Vagina (tissue), 2 donors: ENCODE results near the gene LRRC56. TPM values are rescaled to one million over a fixed set of nuclear protein-coding genes. Genes with fewer than 3 reads are reported as not detected.
A peak's percentile ranks its signal among the peaks of the same experiment; 100 is the strongest.
"Not testable (repeated sequence)": the region's sequence is repeated elsewhere in the genome, so short reads cannot be mapped to it uniquely, and the experiment has no call there.

Experiments
- DNase-seq, 2 donors: peaks; one replicate each; pipeline ENCODE4 v3.0.0-alpha.2; 2017; ENCODE audit errors: extremely low spot score in 2 of 2
- H3K27ac ChIP-seq: fragments of 200-600 bp; sonication (generic); one replicate; pipeline ENCODE4 v1.5.1; 2019
- H3K27me3 ChIP-seq: fragments of 200-600 bp; sonication (generic); one replicate; pipeline ENCODE4 v1.5.1; 2019
- H3K36me3 ChIP-seq, 2 donors: fragments of 200-600 bp; sonication (generic); one replicate each; pipeline ENCODE4 v1.5.1; 2017 to 2019
- H3K4me1 ChIP-seq: fragments of 200-600 bp; sonication (generic); one replicate; pipeline ENCODE4 v1.5.1; 2019
- H3K4me3 ChIP-seq, 2 donors: fragments of 200-600 bp; sonication (generic); 1 replicate in 1 of 2; 2 replicates in 1 of 2; pipeline ENCODE4 v1.5.1; 2016 to 2019
- H3K9me3 ChIP-seq: fragments of 200-600 bp; sonication (generic); one replicate; pipeline ENCODE4 v1.5.1; 2019
- POLR2A ChIP-seq, 2 donors: fragments of 450-650 bp; IDR thresholded peaks; one replicate each; pipeline ENCODE4 v1.6.1; 2017; ENCODE audit warnings: antibody characterized with exemption in 2 of 2, mild to moderate bottlenecking in 2 of 2, moderate library complexity in 2 of 2
- POLR2AphosphoS5 ChIP-seq, 2 donors: sonication (generic); formaldehyde crosslinking; IDR thresholded peaks; one replicate each; pipeline ENCODE4 v1.9.0; 2017; ENCODE audit warnings: antibody characterized with exemption in 2 of 2, mild to moderate bottlenecking in 2 of 2, low read depth in 1 of 2; ENCODE audit not compliant: insufficient read depth in 1 of 2
- intact Hi-C: fragments of 100-400 bp; cut with DNase I; formaldehyde crosslinking; loops from one replicate; pipeline ENCODE4 v1.15.1; 2023
- total RNA-seq: library from RNA; depleted of rRNA; stranded (reverse); fragments of >200 nt; gene quantifications from one replicate; pipeline ENCODE4 v1.2.3, GENCODE V29; 2016
- TF ChIP-seq, protein P1 (sequence below), 3 experiments: fragments of 450-650 bp in 2 of 3; fragments of 200-600 bp in 1 of 3; sonication (generic) in 1 of 3; IDR thresholded peaks; one replicate each; pipeline ENCODE4 v1.5.1; 2017 to 2019; ENCODE audit warnings: antibody characterized with exemption in 3 of 3, mild to moderate bottlenecking in 2 of 3, moderate library complexity in 2 of 3

LRRC56 gene
- total RNA-seq, 1 donor from 2014 or later: 0.49 TPM

DNA sequence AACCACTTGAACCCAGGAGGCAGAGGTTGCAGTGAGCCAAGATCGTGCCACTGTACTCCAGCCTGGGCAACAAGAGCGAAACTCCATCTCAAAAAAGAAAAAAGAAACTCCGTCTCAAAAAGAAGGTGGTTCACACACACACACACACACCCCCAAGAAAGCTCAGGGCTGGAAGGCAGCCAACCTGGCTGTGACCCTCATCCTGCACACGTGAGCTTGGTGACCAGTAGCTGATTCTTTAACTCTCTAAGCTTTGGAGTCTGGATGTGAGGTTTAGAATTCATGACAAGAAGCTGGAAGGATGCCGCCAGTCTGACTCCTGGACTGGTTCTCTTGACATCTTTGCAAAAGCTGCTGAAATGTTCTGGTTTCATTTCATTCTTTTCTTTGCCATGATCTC lies 28.4 kb upstream of the LRRC56 start:
- peaks cover 33% of the 10 kb centered on the region for H3K4me1 ChIP-seq
- no peak for DNase-seq
- peaks cover 0 to 11% of the 10 kb centered on the region in 2 donors for H3K36me3 ChIP-seq
- no peak overlapping the region for H3K4me3 ChIP-seq
- no peaks in the 10 kb centered on the region for H3K9me3 ChIP-seq
- TF ChIP-seq POLR2A (IDR thresholded peaks at IDR 0.05): no peak
- TF ChIP-seq, protein P1, sequence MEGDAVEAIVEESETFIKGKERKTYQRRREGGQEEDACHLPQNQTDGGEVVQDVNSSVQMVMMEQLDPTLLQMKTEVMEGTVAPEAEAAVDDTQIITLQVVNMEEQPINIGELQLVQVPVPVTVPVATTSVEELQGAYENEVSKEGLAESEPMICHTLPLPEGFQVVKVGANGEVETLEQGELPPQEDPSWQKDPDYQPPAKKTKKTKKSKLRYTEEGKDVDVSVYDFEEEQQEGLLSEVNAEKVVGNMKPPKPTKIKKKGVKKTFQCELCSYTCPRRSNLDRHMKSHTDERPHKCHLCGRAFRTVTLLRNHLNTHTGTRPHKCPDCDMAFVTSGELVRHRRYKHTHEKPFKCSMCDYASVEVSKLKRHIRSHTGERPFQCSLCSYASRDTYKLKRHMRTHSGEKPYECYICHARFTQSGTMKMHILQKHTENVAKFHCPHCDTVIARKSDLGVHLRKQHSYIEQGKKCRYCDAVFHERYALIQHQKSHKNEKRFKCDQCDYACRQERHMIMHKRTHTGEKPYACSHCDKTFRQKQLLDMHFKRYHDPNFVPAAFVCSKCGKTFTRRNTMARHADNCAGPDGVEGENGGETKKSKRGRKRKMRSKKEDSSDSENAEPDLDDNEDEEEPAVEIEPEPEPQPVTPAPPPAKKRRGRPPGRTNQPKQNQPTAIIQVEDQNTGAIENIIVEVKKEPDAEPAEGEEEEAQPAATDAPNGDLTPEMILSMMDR (IDR thresholded peaks at IDR 0.05): no peak
- H3K27ac ChIP-seq: no peak overlapping the region
- intact Hi-C loops: no loop called here
- no peaks in the 10 kb centered on the region for H3K27me3 ChIP-seq

DNA sequence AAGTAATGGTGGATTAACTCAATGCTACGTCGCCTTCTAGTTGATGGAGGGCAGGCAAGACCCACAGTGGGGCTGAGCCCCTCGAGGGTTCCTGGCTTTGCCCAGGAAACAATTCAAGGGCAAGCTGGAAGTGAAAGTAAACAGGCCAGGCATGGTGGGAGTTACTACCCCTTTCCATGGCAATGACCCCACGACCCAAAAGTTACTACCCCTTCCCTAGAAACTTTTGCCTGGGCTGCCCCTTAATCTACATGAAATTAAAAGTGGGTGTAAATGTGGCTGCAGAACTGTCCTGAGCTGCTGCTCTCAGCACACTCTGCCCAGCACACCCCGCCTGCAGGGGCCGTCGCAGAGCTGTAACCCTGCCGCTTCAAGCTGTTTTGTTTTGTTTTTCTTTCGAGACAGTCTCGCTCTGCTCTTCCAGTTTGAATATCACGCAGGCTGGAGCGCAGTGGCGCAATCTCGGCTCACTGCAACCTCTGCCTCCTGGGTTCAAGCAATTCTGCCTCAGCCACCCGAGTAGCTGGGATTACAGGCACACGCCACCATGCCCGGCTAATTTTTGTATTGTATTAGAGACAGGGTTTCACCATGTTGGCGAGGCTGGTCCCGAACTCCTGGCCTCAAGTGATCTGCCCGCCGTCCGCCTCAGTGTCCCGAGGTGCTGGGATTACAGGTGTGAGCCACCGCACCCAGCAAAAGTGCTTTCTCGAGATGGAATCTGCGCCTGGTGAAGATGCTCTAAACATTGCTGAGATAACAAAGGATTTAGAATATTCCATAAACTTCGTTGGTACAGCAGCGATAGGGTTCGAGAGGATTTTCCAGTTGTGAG lies 24.3 kb upstream of the LRRC56 start:
- H3K9me3 ChIP-seq: no peaks in the 10 kb centered on the region
- H3K27me3 ChIP-seq: no peaks in the 10 kb centered on the region
- no peak overlapping the region for H3K27ac ChIP-seq
- no peak overlapping the region for H3K4me3 ChIP-seq
- H3K36me3 ChIP-seq: peaks cover 0 to 11% of the 10 kb centered on the region in 2 donors
- peaks cover 6% of the 10 kb centered on the region for H3K4me1 ChIP-seq
- no peak for DNase-seq
- intact Hi-C loops: no loop called here
- TF ChIP-seq POLR2AphosphoS5 (IDR thresholded peaks at IDR 0.05; ENCODE audit: insufficient read depth in 1 of 2, low read depth in 1 of 2): no peak
- TF ChIP-seq, protein P1 (IDR thresholded peaks at IDR 0.05): no peak
- TF ChIP-seq POLR2A (IDR thresholded peaks at IDR 0.05): no peak

DNA sequence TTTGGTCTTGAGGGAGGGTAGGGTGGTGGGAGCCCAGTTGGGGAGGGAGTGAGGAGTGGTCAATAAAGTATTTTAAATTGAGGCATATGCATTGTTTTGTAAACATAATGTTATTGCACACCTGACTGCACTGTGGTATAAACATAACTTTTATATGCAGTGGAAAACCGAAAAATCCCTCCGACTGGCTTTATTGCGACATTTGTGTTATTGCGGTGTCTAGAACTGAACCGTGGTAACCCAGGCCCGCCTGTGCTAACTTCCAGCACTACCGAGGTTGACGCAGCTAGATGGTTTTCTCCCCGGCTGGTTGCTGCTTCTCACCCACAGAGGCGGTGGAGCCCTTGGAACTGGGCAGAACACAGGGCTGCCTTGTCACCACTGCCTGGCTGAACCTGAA lies 22.7 kb upstream of the LRRC56 start:
- Histone ChIP-seq H3K27me3 (no peaks in the 10 kb centered on the region), H3K27ac (peak overlapping the region; percentile 67), H3K36me3 (peaks cover 0 to 11% of the 10 kb centered on the region in 2 donors), H3K9me3 (no peaks in the 10 kb centered on the region), H3K4me3 (no peak overlapping the region), H3K4me1 (peaks cover 7% of the 10 kb centered on the region)
- no peak for DNase-seq
- intact Hi-C loops: loop anchor here (5.0 kb wide), 1 partner anchor 157 kb away; no protein-coding TSS in a partner anchor
- TF ChIP-seq POLR2AphosphoS5 (IDR thresholded peaks at IDR 0.05; ENCODE audit: insufficient read depth in 1 of 2, low read depth in 1 of 2): no peak
- TF ChIP-seq, protein P1 (IDR thresholded peaks at IDR 0.05): no peak
- TF ChIP-seq POLR2A (IDR thresholded peaks at IDR 0.05): no peak

DNA sequence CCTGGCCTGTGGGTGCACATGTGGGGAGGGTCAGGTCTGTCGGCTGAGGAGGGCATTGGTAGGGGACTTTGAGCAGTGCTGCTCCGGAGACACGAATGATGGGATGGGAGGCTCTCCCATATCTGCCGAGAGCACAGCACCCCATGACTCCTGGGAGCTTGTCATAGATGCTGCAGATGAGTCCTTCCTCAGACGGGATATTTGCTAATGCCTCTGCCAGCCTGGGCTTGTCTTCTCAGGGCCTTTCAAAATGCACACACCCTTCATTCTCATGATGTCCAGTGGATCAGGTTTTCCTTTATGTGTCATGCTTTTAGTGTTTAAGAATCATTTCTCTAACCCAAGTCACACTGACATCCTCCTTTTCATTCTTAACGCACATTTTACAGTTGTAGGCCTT lies 22.2 kb upstream of the LRRC56 start:
- peaks cover 0 to 6% of the 10 kb centered on the region in 2 donors for H3K36me3 ChIP-seq
- H3K27ac ChIP-seq: peak overlapping the region; percentile 71
- no peaks in the 10 kb centered on the region for H3K27me3 ChIP-seq
- H3K9me3 ChIP-seq: no peaks in the 10 kb centered on the region
- intact Hi-C loops: loop anchor here (5.0 kb wide), 1 partner anchor 158 kb away; no protein-coding TSS in a partner anchor
- no peak for DNase-seq
- H3K4me1 ChIP-seq: peaks cover 7% of the 10 kb centered on the region
- H3K4me3 ChIP-seq: no peak overlapping the region
- TF ChIP-seq POLR2AphosphoS5 (IDR thresholded peaks at IDR 0.05; ENCODE audit: insufficient read depth in 1 of 2, low read depth in 1 of 2): peak; percentile 33 to 72
- no peak for TF ChIP-seq POLR2A (IDR thresholded peaks at IDR 0.05)

DNA sequence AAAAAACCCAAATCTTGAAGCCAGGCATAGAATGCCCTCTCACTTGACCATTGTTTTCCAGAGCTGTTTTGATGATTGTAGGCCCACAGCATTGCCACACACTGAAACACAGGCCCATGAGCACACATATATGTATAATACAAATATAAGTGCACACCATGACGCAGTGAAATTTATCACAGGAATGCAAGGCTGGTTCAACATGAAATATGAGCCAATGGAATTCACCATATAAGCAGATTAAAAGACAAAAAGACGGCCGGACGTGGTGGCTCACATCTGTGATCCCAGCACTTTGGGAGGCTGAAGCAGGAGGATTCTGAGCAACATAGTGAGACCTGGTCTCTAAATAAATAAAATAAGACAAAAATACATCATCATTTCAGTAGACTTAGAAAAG lies 20.9 kb upstream of the LRRC56 start:
- DNase-seq: no peak
- no peak for TF ChIP-seq POLR2A (IDR thresholded peaks at IDR 0.05)
- TF ChIP-seq, protein P1 (IDR thresholded peaks at IDR 0.05): no peak
- Histone ChIP-seq H3K27ac (peak overlapping the region; percentile 71), H3K4me3 (no peak overlapping the region), H3K4me1 (peaks cover 7% of the 10 kb centered on the region), H3K27me3 (no peaks in the 10 kb centered on the region), H3K36me3 (no peaks in the 10 kb centered on the region), H3K9me3 (no peaks in the 10 kb centered on the region)
- intact Hi-C loops: loop anchor here (5.0 kb wide), 1 partner anchor 159 kb away; no protein-coding TSS in a partner anchor

DNA sequence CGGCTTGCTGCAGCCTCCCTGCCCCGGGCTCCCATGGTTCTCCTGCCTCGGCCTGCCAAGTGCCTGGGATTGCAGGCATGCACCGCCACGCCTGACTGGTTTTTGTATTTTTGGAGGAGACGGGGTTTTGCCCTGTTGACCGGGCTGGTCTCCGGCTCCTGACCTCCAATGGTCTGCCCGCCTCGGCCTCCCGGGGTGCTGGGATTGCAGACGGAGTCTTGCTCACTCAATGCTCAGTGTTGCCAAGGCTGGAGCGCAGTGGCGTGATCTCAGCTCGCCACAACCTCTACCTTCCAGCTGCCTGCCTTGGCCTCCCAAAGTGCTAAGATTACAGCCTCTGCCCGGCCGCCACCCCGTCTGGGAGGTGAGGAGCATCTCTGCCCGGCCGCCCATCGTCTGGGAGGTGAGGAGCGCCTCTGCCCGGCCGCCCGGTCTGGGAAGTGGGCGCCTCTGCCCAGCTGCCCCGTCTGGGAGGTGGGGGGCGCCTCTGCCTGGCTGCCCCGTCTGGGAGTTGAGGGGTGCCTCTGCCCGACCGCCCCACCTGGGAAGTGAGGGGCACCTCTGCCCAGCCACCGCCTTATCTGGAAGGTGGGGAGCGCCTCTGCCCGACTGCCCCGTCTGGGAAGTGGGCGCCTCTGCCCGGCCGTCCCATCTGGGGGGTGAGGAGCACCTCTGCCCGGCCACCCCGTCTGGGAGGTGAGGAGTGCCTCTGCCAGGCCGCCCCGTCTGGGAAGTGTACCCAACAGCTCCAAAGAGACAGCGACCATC lies 20.2 kb upstream of the LRRC56 start:
- H3K27me3 ChIP-seq, H3K4me1 ChIP-seq, H3K9me3 ChIP-seq, DNase-seq, H3K36me3 ChIP-seq, H3K4me3 ChIP-seq: not testable (repeated sequence)
- intact Hi-C loops: loop anchor here (5.0 kb wide), 1 partner anchor 160 kb away; no protein-coding TSS in a partner anchor
- H3K27ac ChIP-seq: peak overlapping the region; percentile 89
